ENCODE data around the gene SDR42E1. TPM values are rescaled to one million over a fixed set of nuclear protein-coding genes. Genes with fewer than 3 reads are reported as not detected.
"Not testable (repeated sequence)": the region's sequence is repeated elsewhere in the genome, so short reads cannot be mapped to it uniquely, and the experiment has no call there.

The SDR42E1 gene
- total RNA-seq, 1 donor from 2014 or later = 0.02 TPM

DNA sequence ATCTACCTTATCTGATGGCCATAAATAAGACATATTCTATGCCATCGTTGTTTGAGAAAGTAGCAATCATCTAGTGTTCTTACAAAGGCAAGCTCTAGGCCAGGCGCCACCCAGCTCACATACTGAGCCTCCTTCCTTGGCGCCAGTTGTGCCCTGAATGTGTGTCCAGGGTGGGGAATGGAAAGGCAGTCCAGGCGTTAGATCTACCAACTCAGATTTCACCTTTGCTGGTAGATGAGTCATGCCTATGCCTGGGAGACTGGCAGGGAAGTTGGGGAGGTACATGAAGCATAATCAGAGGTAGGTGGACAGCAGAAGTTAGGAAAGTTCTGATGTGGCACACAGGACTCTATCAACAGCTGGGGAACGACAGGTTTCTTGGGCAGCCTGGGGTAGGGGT is 23.6 kb downstream of the SDR42E1 start:
- no peaks in the 10 kb centered on the region for H3K27me3 Mint-ChIP-seq
- no peak for DNase-seq (ENCODE audit: low spot score, unreplicated experiment)
- no peak overlapping the region for H3K27ac Mint-ChIP-seq
- H3K4me1 Mint-ChIP-seq (ENCODE audit: low read depth) = peaks cover 13% of the 10 kb centered on the region
- no peaks in the 10 kb centered on the region for H3K9me3 Mint-ChIP-seq (ENCODE audit: low read depth)
- no peak overlapping the region for H3K4me3 Mint-ChIP-seq (ENCODE audit: low read depth)
- TF ChIP-seq, protein P1, sequence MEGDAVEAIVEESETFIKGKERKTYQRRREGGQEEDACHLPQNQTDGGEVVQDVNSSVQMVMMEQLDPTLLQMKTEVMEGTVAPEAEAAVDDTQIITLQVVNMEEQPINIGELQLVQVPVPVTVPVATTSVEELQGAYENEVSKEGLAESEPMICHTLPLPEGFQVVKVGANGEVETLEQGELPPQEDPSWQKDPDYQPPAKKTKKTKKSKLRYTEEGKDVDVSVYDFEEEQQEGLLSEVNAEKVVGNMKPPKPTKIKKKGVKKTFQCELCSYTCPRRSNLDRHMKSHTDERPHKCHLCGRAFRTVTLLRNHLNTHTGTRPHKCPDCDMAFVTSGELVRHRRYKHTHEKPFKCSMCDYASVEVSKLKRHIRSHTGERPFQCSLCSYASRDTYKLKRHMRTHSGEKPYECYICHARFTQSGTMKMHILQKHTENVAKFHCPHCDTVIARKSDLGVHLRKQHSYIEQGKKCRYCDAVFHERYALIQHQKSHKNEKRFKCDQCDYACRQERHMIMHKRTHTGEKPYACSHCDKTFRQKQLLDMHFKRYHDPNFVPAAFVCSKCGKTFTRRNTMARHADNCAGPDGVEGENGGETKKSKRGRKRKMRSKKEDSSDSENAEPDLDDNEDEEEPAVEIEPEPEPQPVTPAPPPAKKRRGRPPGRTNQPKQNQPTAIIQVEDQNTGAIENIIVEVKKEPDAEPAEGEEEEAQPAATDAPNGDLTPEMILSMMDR (IDR thresholded peaks at IDR 0.05; ENCODE audit: unreplicated experiment) = no peak
- no peaks in the 10 kb centered on the region for H3K36me3 Mint-ChIP-seq (ENCODE audit: insufficient read depth)

DNA sequence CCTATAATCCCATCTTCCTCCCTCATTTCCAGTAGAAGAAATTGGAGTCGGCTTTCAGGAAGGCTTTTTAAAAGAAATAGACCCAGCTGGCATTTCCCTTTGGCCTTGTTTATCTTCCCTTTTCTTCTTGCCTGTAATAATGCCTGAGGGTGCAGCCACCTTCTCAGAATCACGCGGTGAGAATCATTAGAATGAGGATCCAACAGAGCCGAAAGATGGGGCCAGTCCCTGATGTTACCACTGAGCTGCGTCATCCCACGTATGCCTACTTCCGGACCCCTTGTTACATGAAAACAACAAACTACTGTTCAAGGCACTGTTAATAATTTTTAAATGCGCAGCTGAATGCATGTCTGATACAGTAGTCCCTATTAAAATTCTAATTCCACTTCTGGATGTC is 24.1 kb downstream of the SDR42E1 start:
- Mint-ChIP-seq H3K4me1 (ENCODE audit: low read depth) (peaks cover 11% of the 10 kb centered on the region), H3K27ac (no peak overlapping the region), H3K9me3 (ENCODE audit: low read depth) (no peaks in the 10 kb centered on the region), H3K4me3 (ENCODE audit: low read depth) (no peak overlapping the region), H3K27me3 (no peaks in the 10 kb centered on the region), H3K36me3 (ENCODE audit: insufficient read depth) (no peaks in the 10 kb centered on the region)
- DNase-seq (ENCODE audit: low spot score, unreplicated experiment) = no peak
- TF ChIP-seq, protein P1 (IDR thresholded peaks at IDR 0.05; ENCODE audit: unreplicated experiment) = no peak

DNA sequence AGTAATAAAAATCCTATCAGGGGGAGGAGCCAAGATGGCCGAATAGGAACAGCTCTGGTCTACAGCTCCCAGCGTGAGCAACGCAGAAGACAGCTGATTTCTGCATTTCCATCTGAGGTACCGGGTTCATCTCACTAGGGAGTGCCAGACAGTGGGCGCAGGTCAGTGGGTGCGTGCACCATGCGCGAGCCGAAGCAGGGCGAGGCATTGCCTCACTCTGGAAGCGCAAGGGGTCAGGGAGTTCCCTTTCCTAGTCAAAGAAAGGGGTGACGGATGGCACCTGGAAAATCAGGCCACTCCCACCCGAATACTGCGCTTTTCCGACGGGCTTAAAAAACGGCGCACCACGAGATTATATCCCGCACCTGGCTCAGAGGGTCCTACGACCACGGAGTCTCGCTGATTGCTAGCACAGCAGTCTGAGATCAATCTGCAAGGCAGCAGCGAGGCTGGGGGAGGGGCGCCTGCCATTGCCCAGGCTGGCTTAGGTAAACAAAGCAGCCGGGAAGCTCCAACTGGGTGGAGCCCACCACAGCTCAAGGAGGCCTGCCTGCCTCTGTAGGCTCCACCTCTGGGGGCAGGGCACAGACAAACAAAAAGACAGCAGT is 33.8 kb downstream of the SDR42E1 start:
- not testable (repeated sequence) for H3K4me3 Mint-ChIP-seq (ENCODE audit: low read depth); DNase-seq (ENCODE audit: low spot score, unreplicated experiment); H3K4me1 Mint-ChIP-seq (ENCODE audit: low read depth)

DNA sequence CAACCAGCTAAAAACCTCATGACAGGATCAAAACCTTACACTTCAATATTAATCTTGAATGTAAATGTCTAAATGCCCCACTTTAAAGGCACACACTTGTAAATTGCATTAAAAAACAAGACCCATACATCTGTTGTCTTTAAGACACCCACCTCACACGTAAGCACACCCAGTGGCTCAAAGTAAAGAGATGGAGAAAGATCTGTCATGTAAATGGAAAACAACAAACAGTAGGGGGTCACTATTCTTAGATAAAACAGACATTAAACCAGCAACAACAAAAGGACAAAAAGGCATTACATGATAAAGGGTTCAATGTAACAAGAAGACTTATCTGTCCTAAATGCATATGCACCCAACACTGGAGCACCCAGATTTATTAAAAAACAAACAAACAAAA is 35.6 kb downstream of the SDR42E1 start:
- no peak for DNase-seq (ENCODE audit: low spot score, unreplicated experiment)
- Mint-ChIP-seq H3K36me3 (ENCODE audit: insufficient read depth) (peaks cover 12% of the 10 kb centered on the region), H3K4me1 (ENCODE audit: low read depth) (no peaks in the 10 kb centered on the region), H3K9me3 (ENCODE audit: low read depth) (peaks cover 35% of the 10 kb centered on the region), H3K4me3 (ENCODE audit: low read depth) (no peak overlapping the region), H3K27me3 (no peaks in the 10 kb centered on the region), H3K27ac (no peak overlapping the region)
- TF ChIP-seq, protein P1 (IDR thresholded peaks at IDR 0.05; ENCODE audit: unreplicated experiment) = no peak

More for the DNA sequence above, 33.8 kb downstream of the SDR42E1 start:
- H3K9me3 Mint-ChIP-seq (ENCODE audit: low read depth) = peaks cover 23% of the 10 kb centered on the region
- H3K36me3 Mint-ChIP-seq (ENCODE audit: insufficient read depth) = peaks cover 12% of the 10 kb centered on the region
- not testable (repeated sequence) for H3K27ac Mint-ChIP-seq, H3K27me3 Mint-ChIP-seq

DNA sequence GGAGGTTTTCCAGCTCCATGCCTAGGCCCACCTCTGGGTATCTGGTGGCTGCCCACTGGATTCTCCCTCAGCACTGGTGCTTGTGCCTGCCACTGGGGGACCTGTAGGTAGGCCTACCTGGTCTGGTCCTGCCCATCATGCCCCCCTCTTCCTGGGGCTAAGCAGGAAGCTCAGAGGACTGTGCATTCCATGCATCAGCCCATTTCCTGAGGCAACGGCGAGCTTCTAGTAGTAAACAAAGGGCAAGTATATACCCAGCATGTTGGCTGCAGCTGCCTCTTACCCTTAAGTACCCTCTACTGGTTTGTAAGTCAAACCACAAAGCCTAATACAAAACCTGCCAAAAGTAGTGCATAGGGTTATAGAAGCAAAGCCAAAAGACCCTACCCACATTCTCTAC is 37.5 kb downstream of the SDR42E1 start:
- Mint-ChIP-seq H3K27ac (no peak overlapping the region), H3K36me3 (ENCODE audit: insufficient read depth) (peaks cover 12% of the 10 kb centered on the region), H3K27me3 (no peaks in the 10 kb centered on the region), H3K9me3 (ENCODE audit: low read depth) (peaks cover 47% of the 10 kb centered on the region), H3K4me1 (ENCODE audit: low read depth) (no peaks in the 10 kb centered on the region), H3K4me3 (ENCODE audit: low read depth) (no peak overlapping the region)
- TF ChIP-seq, protein P1 (IDR thresholded peaks at IDR 0.05; ENCODE audit: unreplicated experiment) = no peak
- DNase-seq (ENCODE audit: low spot score, unreplicated experiment) = no peak

DNA sequence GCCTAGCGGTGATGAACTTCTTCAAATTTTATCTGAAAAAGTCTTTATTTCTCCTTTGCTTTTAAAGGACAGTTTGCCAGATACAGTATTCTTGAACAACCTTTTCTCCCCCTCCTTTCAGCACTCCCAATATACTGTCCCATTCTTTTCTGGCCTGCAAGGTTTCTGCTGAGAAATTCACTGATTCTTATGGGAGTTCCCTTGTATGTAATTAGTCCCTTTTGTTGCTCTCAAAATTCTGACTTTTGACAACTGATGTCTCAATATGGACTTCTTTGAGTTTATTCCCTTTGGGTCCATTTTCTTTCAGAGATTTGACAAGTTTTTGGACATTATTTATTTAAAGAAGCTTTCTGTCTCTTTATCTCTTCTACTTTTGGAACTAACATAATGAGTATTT is 39.4 kb downstream of the SDR42E1 start:
- DNase-seq (ENCODE audit: low spot score, unreplicated experiment) = no peak
- Mint-ChIP-seq H3K27me3 (no peaks in the 10 kb centered on the region), H3K27ac (no peak overlapping the region), H3K4me1 (ENCODE audit: low read depth) (no peaks in the 10 kb centered on the region), H3K9me3 (ENCODE audit: low read depth) (peaks cover 49% of the 10 kb centered on the region), H3K4me3 (ENCODE audit: low read depth) (no peak overlapping the region), H3K36me3 (ENCODE audit: insufficient read depth) (peaks cover 9% of the 10 kb centered on the region)
- TF ChIP-seq, protein P1 (IDR thresholded peaks at IDR 0.05; ENCODE audit: unreplicated experiment) = no peak

Measured in progenitor cell of endocrine pancreas (in vitro differentiated cells).